Erythroblast (primary cell): ENCODE data around the gene ZCCHC24.

Experiments used
- DNase-seq, 2 experiments: peaks; one replicate each; lab custom pipeline; 2025; lab: John Stamatoyannopoulos, UW
- GATA1 ChIP-seq: IDR thresholded peaks from 2 replicates; pipeline ENCODE4 v1.6.1; 2011; ENCODE audit warnings: low read depth, mild to moderate bottlenecking, control low read depth, low read length, moderate library complexity
- POLR2A ChIP-seq: IDR thresholded peaks from 2 replicates; pipeline ENCODE4 v1.6.1; 2011; ENCODE audit warnings: mild to moderate bottlenecking, low read length

Gene ZCCHC24

GRCh38 chr10:79422178-79422892 lies 23.1 kb downstream of the ZCCHC24 start:
- no peak for DNase-seq
- TF ChIP-seq GATA1 (no peak), POLR2A (no peak)

- no peak for DNase-seq
- TF ChIP-seq GATA1: no peak
- no peak for TF ChIP-seq POLR2A
Measured at GRCh38 chr10:79420974-79421688, 24.3 kb downstream of the ZCCHC24 start.

GRCh38 chr10:79418886-79419595 lies 26.4 kb downstream of the ZCCHC24 start:
- no peak for DNase-seq
- TF ChIP-seq POLR2A (no peak), GATA1 (no peak)

GRCh38 chr10:79418274-79418673 lies 27.1 kb downstream of the ZCCHC24 start:
- no peak for DNase-seq

GRCh38 chr10:79417731-79418130 lies 27.7 kb downstream of the ZCCHC24 start:
- DNase-seq: no peak
- TF ChIP-seq POLR2A (no peak), GATA1 (no peak)

More at GRCh38 chr10:79418274-79418673, 27.1 kb downstream of the ZCCHC24 start:
- TF ChIP-seq GATA1 (no peak), POLR2A (no peak)

GRCh38 chr10:79417266-79417665 lies 28.2 kb downstream of the ZCCHC24 start:
- DNase-seq: no peak
- TF ChIP-seq GATA1 (no peak), POLR2A (no peak)

GRCh38 chr10:79416578-79417255 lies 28.7 kb downstream of the ZCCHC24 start:
- DNase-seq: no peak
- TF ChIP-seq POLR2A (no peak), GATA1 (no peak)

- DNase-seq: peak; percentile 6 to 26
Measured at GRCh38 chr10:79415736-79416577, 29.5 kb downstream of the ZCCHC24 start.

GRCh38 chr10:79414714-79415113 lies 30.7 kb downstream of the ZCCHC24 start:
- TF ChIP-seq GATA1 (no peak), POLR2A (no peak)
- no peak for DNase-seq

More at GRCh38 chr10:79415736-79416577, 29.5 kb downstream of the ZCCHC24 start:
- TF ChIP-seq GATA1 (no peak), POLR2A (no peak)

- no peak for TF ChIP-seq POLR2A
- TF ChIP-seq GATA1: no peak
- DNase-seq: no peak
Measured at GRCh38 chr10:79413196-79413595, 32.2 kb downstream of the ZCCHC24 start.

GRCh38 chr10:79412516-79412915 lies 32.9 kb downstream of the ZCCHC24 start:
- DNase-seq: no peak
- no peak for TF ChIP-seq GATA1
- TF ChIP-seq POLR2A: no peak
